ENCODE measurements around the gene SNX14.

The SNX14 gene

GRCh38 chr6:85496009-85496579, 97.6 kb downstream of the SNX14 start:
- DNase-seq, result no peak

GRCh38 chr6:85494547-85495536, 98.8 kb downstream of the SNX14 start:
- DNase-seq, result no peak

DNA sequence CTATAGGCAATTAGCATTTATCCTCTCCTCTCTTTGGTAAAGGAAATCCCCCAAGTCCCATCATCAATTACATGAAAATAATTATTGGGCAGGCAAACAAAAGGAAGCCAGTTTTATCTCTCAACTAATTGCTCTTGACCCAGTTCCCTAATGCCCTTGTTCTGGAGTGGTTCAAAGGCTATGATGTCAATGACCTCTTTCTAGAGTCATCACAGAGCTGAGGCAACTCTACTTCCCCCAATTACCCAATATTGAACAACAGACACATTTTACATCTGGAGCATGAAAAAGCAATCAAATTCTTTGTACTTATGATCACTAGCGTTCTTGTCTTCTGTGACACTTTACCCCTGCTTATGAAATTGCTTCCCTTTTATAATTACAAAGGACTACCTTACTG, 100.3 kb downstream of the SNX14 start:
- no peak for DNase-seq

- no peak for DNase-seq
These were observed 103.0 kb downstream of the SNX14 start for GRCh38 chr6:85490516-85491248.

DNA sequence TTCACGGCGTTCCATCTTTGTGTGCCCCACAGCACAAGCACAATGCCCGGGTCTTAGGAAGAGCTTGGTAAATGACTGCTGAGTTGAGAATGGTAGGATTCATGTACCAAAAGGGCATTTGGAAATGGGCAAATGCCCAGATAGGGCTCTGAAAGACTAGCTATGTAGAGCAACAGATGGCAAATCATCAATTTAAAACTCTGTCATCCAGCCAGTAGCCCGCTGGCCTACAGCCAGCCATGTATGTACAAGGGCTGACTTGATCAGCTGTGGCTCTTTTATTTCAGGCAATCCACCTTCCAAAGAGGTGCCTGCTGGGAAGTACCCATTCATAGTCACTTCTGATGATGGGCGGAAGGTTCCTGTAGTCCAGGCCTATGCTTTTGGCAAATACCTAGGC, 108.7 kb downstream of the SNX14 start:
- DNase-seq, result no peak

GRCh38 chr6:85483846-85484245, 109.8 kb downstream of the SNX14 start:
- DNase-seq, result no peak

DNA sequence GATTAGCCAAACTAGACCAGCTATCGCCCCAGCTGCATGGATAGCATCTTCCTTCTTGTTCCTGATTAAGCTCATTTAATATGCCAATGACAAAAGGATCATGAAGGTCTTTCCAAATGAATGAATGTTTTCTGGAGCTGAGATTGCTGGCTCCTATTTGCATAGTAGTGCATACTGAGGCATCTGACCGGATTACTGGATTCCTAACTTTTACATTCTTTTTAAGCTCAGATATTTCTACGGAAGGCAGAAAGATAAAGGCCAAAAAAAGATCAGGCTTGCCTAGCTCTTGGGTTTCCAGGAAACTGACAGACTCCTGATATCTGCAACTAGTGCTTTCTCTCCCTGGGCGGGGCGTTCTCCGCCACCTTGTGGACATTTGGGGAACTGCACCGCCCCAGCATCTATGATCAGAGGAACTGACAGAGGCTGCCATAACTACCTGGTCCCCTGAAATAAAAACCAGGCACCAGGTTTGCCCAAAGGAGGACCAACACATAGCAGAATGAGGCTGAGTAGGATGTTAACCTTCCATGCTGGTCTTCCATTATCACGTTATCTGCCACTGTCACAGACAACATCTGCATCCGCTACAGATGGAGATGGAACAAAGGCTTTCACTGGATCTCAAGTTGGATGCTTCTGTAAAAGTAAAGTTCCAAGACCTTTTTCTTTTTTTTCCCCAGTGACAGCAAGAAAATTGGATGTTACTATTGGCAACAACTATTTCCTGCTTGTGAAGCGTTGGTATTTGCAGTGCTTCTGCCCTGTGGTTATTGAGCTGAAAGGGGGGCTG, 110.6 kb downstream of the SNX14 start:
- peak; percentile 71 for DNase-seq

DNA sequence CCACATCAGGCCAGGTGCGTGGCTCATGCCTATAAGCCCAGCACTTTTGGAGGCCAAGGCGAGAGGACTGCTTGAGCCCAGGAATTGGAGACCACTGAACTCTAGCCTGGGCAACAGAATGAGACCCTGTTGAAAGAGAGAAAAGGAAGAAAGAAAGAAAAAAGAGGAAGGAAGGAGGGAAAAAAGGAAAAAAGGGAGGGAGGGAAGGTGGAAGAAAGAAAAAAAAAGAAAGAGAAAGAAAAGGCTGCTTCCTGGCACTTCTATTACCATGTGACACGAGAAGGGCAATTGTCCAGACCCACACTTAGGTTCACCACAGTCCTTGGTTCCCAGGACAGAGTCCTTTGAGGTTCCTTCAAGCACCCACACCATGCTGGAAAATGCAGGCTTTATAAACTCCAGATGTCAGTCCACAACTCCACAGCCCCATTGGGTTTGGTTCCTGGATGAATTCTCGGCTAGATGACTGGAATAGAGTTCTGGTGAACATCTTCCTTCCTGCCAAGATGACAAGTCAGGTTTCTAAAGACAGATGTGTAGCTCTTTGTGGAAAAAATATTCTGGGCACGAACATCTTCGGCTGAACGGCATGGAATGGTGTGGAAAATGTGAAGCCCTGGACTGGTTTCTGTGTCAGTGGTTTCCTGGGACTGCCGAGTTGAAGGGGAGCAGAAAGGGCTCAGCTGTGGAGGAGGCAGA, 111.3 kb downstream of the SNX14 start:
- no peak for DNase-seq

DNA sequence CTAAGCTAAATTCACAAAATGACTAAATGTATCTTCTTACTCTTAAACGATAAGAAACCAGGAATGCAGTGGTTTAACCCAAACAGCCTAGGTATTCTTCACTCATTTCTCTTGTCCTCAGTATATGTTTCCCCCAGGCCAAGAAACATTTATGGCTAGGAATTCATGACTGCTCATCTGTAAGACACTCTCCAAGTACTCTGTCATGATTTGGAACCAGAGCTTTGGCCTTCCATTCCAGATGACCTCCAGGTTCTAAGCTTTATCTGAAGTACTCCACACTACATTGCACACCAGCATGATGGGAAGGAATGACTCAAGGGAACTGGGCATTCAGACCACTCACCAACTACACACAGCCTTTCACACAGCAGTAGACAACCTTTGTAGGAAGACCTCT, 114.5 kb downstream of the SNX14 start:
- DNase-seq, result no peak

- DNase-seq, result no peak
These were observed 117.1 kb downstream of the SNX14 start for GRCh38 chr6:85476532-85476931.

DNA sequence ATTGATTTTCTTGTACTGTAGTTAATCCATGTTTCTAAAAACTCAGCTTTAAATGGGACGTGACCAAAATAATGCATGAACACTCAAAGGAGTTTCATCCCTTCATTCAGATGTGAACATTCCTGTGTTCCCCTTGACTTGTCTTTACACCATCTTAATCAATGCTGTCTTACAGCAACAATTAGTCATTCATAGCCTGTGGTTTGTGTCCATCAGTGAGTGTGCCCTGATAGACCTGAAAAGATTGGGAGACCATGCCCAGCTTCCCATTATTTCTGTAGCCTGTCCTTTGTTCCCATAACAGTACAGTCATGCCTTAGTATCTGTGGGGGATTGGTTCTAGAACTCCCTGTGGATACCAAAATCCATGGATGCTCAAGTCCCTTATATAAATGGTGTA, 119.9 kb downstream of the SNX14 start:
- no peak for DNase-seq

DNA sequence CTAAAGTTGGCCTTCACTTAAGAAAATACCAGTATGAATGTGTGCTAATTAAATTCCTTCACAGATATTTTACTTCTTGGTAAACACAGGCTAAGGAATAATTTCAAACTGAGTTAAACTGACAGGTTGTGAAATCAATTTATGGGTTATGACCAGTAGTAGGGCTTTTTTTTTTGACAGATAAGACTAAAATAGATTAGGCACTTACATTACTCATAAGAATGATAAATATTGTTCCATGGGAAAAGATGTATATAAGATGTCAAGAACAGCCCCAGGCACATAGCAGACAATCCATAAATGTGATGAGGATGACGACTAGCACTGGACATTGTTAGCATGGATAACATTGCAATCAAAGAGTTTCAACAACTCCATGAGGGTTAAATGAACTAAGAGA, 120.9 kb downstream of the SNX14 start:
- no peak for DNase-seq

DNA sequence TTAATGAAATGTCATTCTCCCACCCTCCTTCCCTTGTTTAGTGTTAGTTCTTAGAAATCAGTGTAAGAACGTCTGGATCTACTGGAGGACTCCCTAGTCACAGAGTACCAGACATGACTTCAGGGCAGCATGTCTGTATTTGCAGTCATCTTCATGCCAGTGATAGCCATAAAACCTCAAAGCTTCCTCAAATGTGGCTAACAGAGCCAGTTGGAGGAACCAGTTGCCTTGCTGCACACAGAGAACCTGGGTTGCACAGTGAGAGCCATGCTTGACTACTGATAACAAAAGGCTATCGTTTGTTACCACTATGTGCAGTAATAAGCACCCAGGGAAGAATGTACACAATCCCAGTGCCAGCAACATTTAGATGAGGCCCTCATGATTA, 123.6 kb downstream of the SNX14 start:
- DNase-seq, result no peak

GRCh38 chr6:85469276-85470022, 124.2 kb downstream of the SNX14 start:
- DNase-seq, result no peak

DNA sequence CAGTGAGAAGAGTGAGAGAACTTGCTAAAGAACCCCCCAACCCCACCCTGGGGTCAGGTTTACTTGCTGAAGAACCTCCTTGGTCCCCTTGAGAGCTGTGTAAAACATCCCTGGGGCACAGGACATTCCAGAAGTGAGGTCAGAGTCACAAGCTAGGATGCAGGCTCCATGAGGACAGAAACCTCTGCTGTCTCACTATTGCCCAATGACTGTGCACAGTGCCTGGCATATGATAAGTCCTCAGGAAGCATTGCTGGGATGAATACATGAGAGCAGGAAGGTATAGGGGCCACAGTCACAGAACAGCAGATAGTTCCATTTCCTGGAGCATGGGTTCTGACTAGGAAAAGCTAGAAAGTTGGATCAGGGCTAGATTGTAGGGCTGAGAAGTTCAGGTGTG, 125.3 kb downstream of the SNX14 start:
- no peak for DNase-seq

- DNase-seq, result no peak
These were observed 127.9 kb downstream of the SNX14 start for GRCh38 chr6:85465762-85466161.

GRCh38 chr6:85464722-85465150, 128.9 kb downstream of the SNX14 start:
- DNase-seq, result peak; percentile 6

- DNase-seq, result no peak
These were observed 129.4 kb downstream of the SNX14 start for GRCh38 chr6:85464260-85464644.

- no peak for DNase-seq
These were observed 129.9 kb downstream of the SNX14 start for GRCh38 chr6:85463621-85464259.

GRCh38 chr6:85462673-85463072, 131.0 kb downstream of the SNX14 start:
- no peak for DNase-seq

- DNase-seq, result no peak
These were observed 131.9 kb downstream of the SNX14 start for GRCh38 chr6:85461798-85462170.

Measured in CD4-positive, alpha-beta T cell treated with Interleukin-4 for 4 hours (primary cell).